Effector memory CD8-positive, alpha-beta T cell (primary cell): ENCODE results near the gene PSMD6.

ENCODE experiments used
- ATAC-seq: fragments of 150-1000 bp; cut with Tn5 transposase; replicated peaks from 2 replicates; pipeline ENCODE4 v1.10.0; 2021; ENCODE audit warnings: mild to moderate bottlenecking, moderate library complexity
- DNase-seq, 3 experiments: peaks; one replicate each; pipeline ENCODE4 v3.0.0; 2021
- H3K27ac Mint-ChIP-seq, 2 donors: one replicate each; pipeline ENCODE4 v1.8.0; 2022; ENCODE audit warnings: mild to moderate bottlenecking in 2 of 2, mixed read lengths in 2 of 2, moderate library complexity in 2 of 2
- H3K27me3 Mint-ChIP-seq, 2 donors: one replicate each; pipeline ENCODE4 v1.8.0; 2022; ENCODE audit warnings: mixed read lengths in 2 of 2
- H3K36me3 Mint-ChIP-seq: one replicate; pipeline ENCODE4 v1.8.0; 2022; ENCODE audit warnings: mild to moderate bottlenecking, moderate library complexity, mixed read lengths; ENCODE audit not compliant: insufficient read depth
- H3K4me1 Mint-ChIP-seq, 2 donors: one replicate each; pipeline ENCODE4 v1.8.0; 2022; ENCODE audit warnings: low read depth in 2 of 2, mixed read lengths in 2 of 2
- H3K4me3 Mint-ChIP-seq, 2 donors: one replicate each; pipeline ENCODE4 v1.8.0; 2022; ENCODE audit warnings: mild to moderate bottlenecking in 2 of 2, mixed read lengths in 2 of 2, moderate library complexity in 2 of 2
- H3K9me3 Mint-ChIP-seq, 2 donors: one replicate each; pipeline ENCODE4 v1.8.0; 2022; ENCODE audit warnings: mixed read lengths in 2 of 2
- total RNA-seq, 9 experiments: gene quantifications; one replicate each; lab custom pipeline; 2026; lab: John Stamatoyannopoulos, UW

Gene PSMD6
- 64.4 to 231 (median 115) reads per million in 9 experiments for total RNA-seq

DNA sequence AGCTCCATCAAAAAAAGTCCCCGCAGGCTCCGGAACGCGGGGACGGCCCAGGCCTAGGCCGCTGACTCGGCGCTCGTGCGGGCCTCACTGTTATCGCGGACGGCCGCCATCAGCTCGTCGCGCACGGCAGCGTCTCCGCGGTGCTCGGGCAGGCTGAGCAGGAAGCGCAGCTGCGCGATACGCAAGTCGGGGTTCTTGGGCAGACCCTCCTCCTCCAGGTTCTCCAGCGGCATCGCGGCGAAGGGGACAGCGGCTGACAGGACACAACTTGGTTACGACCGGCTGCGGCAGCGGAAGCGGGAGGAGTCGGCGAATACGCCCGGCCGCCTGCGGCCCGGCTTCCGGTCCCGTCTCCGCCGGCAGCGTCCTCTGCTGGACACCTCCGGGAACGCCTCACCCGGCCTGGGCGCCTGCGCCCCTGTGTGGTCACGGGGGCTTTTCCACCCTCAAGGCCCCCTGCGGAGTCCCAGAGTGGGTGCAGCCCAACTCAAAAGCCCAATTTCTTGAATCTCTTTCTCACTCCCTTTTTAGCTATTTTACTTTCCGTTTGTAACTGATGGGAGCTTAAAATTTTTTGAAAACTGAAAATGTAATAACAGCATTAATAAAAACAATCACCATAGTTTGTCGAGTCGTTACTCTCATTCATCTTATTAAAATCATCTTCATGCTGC lies at the start of gene PSMD6:
Gene PSMD6 (minus strand): TSS at position 308 of the 674 bp plus-strand sequence. CDS start 75 bp downstream, at position 233.
- Mint-ChIP-seq H3K4me1 (peaks cover 24 to 28% of the 10 kb centered on the region in 2 donors), H3K27ac (peak within 1 kb of the TSS; percentile 94 to 96), H3K36me3 (peaks cover 49% of the 10 kb centered on the region), H3K9me3 (no peaks in the 10 kb centered on the region), H3K27me3 (peaks cover 14 to 16% of the 10 kb centered on the region in 2 donors), H3K4me3 (peak within 1 kb of the TSS; percentile 88 to 94)
- peak; percentile 94 to 98 (median 97) for DNase-seq
- ATAC-seq = peak; percentile 92

DNA sequence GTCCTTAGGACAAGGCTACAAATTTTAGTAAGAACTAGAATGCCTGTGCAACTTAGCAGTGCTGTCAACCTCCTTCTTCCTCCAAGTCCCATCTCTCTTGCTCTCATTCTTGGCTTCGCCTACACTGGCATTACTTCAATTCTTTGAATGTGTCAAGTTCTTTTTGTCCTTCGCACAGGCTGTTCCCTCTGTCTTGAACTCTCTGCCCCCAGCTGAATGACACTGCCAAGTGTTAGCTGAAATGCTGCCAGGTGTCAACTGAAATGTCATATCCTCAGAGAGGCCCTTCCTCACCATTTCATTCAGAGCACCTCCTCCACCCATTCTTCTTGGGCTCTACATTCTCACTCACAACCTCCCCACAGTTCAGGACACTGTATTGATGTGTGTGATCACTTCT lies 48.8 kb upstream of the PSMD6 start:
- Mint-ChIP-seq H3K36me3 (no peaks in the 10 kb centered on the region), H3K27me3 (peaks cover 58 to 64% of the 10 kb centered on the region in 2 donors), H3K4me1 (no peaks in the 10 kb centered on the region), H3K4me3 (no peak overlapping the region), H3K27ac (no peak overlapping the region), H3K9me3 (no peaks in the 10 kb centered on the region)
- no peak for DNase-seq
- ATAC-seq = no peak

DNA sequence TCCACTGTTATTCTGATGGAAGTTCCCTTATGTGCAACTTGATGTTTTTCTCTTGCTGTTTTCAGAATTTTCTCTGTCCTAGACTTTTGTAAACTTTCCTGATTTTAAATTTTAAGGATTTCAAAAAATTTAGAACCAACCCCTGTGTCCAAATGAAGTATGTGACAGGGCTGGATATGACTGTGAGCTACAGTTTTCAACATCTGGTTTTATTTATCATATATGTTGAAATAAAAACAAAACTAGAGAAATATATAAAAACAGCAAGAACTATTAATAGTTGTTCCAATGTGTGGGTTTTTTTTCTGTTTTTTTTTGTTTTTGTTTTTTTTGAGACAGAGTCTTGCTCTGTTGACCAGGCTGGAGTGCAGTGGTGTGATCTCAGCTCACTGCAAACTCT lies 47.4 kb upstream of the PSMD6 start:
- Mint-ChIP-seq H3K9me3 (no peaks in the 10 kb centered on the region), H3K4me3 (no peak overlapping the region), H3K4me1 (no peaks in the 10 kb centered on the region), H3K27me3 (peaks cover 58 to 63% of the 10 kb centered on the region in 2 donors), H3K36me3 (no peaks in the 10 kb centered on the region), H3K27ac (no peak overlapping the region)
- ATAC-seq (no peak), DNase-seq (no peak)

DNA sequence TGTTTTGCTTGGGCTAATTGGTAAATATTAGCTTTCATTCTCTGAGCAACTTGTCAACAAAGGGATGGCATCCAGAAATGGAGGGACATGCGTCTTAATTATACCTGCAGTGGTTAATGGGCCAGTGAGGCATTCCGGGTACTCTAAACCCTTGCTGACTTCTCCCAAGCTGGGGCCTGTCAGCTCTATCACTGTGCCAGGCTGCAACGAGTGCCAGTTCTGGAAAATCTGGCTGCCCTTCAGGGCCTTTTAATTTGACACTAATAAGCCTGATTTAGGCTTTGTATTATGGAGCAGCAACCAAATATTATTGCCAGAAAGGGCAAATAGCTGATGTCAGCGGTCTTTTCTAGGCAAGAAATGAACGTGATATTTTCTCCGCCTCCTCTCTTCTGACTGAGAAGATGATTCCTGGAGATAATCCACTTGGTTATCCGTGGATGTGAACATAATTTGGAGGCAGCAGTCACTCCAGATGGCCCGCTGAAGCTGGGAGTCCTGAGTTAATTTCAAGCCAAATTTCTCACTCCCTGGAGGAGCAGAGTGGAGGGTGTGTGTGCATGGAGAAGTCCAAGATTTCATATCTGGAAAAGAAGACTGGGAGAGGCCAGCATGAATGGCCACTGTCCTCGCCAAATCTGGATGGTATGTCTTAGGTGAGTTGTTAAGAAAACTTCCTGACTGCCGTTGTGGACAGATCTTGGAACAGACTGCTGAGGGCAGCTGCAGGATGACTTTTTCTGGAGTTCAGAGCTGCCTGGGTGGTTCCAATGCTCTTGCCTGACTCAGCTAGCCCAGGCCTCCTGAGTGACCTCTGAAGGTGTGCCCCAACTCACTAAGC lies 44.4 kb upstream of the PSMD6 start:
- no peak overlapping the region for H3K4me3 Mint-ChIP-seq
- no peak for ATAC-seq
- H3K27me3 Mint-ChIP-seq = peaks cover 41 to 67% of the 10 kb centered on the region in 2 donors

DNA sequence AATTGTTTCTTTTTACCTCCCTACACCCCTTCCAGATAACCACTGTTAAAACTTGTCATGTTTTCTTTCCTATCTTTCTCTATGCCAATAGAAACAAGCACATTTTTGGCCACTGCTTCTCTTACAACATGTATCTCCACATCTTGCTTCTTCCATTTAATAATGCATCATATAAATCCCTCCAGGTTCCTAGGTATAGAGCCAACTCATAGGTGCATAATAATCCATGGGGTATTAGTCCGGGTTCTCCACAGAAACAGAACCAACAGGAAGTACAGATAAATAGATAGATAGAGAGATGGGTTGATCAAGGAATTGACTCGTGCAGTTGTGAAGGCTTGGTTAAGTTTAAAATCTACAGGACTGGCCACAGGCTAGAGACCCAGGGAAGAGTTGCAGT lies 41.5 kb upstream of the PSMD6 start:
- H3K4me1 Mint-ChIP-seq = no peaks in the 10 kb centered on the region

More for the DNA sequence above, 44.4 kb upstream of the PSMD6 start:
- Mint-ChIP-seq H3K4me1 (no peaks in the 10 kb centered on the region), H3K27ac (no peak overlapping the region), H3K36me3 (no peaks in the 10 kb centered on the region), H3K9me3 (no peaks in the 10 kb centered on the region)
- no peak for DNase-seq

DNA sequence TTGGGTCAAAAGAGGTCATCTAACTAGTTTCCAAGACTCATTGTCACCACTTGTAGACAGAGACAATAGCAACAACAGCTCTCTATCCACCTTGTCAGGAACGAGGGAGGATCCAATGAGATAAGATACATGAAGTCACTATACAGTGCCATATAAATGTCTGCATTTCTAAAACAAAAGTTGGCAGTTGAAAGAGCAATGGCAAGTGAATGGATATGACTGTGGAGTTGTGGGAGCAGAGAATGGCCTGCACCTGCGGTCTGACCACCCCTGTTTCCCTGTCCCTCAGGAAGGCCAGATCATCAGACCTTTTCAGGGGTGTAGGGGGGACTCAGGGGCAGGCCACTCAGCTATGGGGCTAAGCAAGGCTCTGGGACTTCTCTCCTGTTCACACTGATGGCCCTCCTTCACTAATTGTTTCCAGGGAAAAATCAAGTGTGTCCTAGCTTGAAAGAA lies 40.7 kb upstream of the PSMD6 start:
- no peak overlapping the region for H3K27ac Mint-ChIP-seq
- ATAC-seq = no peak

More for the DNA sequence above, 41.5 kb upstream of the PSMD6 start:
- ATAC-seq (no peak), DNase-seq (no peak)
- Mint-ChIP-seq H3K36me3 (no peaks in the 10 kb centered on the region), H3K9me3 (no peaks in the 10 kb centered on the region), H3K4me3 (no peak overlapping the region), H3K27me3 (peaks cover 21 to 54% of the 10 kb centered on the region in 2 donors), H3K27ac (no peak overlapping the region)

DNA sequence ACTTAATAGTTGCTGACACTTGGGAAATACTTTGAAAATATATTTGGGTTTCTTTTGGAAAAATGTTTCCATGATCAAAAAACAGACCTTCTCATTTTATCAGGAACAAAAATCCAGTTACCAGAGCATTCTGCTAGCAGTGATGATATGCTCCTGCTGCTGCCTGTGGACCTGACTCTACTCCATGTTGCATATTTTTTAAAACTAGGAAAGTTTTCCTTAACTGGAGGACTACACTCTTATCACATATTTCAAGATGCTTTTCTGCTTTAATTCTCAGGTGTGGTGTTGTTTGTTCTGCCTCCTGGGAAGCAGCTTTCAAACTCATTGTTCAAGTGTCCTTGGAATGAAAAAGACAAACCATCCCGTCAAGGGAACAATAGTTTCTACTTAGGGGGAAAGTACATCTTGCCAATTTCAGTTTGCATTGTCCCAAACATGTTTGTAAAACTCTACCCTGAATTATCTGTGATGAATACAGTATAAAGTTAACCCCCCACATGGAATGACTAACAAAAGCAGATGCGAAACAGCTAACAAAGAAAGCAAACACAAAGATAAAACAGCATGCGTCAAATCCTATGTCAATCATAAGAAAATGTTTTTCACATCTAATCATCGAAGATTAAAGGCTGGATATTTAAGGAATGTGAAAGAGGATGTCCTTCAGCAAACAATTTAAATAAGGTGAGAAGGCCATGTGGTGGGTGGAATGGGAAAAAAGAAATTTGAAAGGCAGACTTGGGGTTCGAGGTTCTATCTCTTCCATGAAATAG lies 40.1 kb upstream of the PSMD6 start:
- Mint-ChIP-seq H3K4me1 (no peaks in the 10 kb centered on the region), H3K27me3 (peaks cover 19 to 62% of the 10 kb centered on the region in 2 donors)

More for the DNA sequence above, 40.7 kb upstream of the PSMD6 start:
- H3K9me3 Mint-ChIP-seq = no peaks in the 10 kb centered on the region
- H3K4me1 Mint-ChIP-seq = no peaks in the 10 kb centered on the region
- H3K36me3 Mint-ChIP-seq = no peaks in the 10 kb centered on the region
- peaks cover 22 to 57% of the 10 kb centered on the region in 2 donors for H3K27me3 Mint-ChIP-seq
- DNase-seq = no peak
- H3K4me3 Mint-ChIP-seq = no peak overlapping the region

DNA sequence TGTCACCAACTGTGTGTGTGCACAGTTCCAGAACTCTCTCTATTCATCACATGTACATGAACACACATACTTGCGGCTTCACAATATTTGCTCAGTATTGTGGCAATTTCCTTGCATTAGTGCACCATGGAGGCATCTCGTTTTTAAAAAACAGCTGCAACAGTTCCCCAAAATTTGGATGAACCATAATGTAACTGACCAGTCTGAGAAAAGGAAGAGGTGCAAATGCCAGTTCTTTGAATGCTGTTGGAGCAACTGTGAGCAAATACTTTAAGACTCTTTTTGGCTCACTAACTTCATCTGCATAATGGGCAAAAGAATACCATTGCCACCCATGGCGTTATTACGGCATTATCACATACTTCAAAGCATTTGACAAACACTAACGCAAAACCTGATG lies 38.3 kb upstream of the PSMD6 start:
- no peaks in the 10 kb centered on the region for H3K36me3 Mint-ChIP-seq
- H3K4me3 Mint-ChIP-seq = no peak overlapping the region
- H3K27me3 Mint-ChIP-seq = peaks cover 29 to 72% of the 10 kb centered on the region in 2 donors
- ATAC-seq = no peak
- H3K27ac Mint-ChIP-seq = no peak overlapping the region
- no peaks in the 10 kb centered on the region for H3K9me3 Mint-ChIP-seq
- no peak for DNase-seq
- no peaks in the 10 kb centered on the region for H3K4me1 Mint-ChIP-seq

More for the DNA sequence above, 40.1 kb upstream of the PSMD6 start:
- no peak for DNase-seq
- H3K36me3 Mint-ChIP-seq = no peaks in the 10 kb centered on the region
- no peak overlapping the region for H3K4me3 Mint-ChIP-seq
- no peak for ATAC-seq
- H3K27ac Mint-ChIP-seq = no peak overlapping the region
- H3K9me3 Mint-ChIP-seq = no peaks in the 10 kb centered on the region

DNA sequence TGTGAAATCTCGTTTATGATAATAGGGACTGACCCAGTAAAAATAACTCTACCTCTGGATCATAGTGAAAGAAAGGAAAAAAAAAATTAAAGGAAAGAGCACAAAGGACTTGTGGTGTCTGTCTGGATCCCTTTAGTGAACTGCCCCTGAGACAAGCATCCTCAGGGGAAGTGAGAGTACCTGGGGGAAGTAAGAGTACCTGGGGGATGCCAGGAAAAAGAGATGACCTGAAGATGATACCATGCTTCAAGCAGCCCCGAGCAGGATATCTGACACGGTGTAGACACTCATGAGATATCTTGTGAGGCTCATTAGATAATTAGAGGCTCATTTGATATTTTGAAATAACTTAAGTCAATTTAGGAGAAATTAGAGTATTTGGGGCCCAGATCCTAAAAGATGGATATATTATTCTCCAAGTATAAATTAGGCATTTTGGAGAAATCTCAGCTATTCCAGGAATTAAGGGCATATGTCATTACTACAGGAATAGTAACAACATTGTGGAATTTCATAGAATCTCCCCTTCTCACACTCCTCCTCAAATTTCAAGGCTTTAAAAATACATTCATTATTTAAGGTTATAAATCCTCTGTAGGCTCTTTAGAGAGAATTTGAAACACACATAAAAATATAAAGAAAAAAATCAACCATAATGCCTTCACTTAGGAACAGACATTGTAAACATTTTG lies 36.3 kb upstream of the PSMD6 start:
- Mint-ChIP-seq H3K9me3 (no peaks in the 10 kb centered on the region), H3K27me3 (peaks cover 47 to 79% of the 10 kb centered on the region in 2 donors), H3K4me3 (no peak overlapping the region), H3K4me1 (no peaks in the 10 kb centered on the region), H3K27ac (no peak overlapping the region), H3K36me3 (no peaks in the 10 kb centered on the region)
- DNase-seq (no peak), ATAC-seq (no peak)

DNA sequence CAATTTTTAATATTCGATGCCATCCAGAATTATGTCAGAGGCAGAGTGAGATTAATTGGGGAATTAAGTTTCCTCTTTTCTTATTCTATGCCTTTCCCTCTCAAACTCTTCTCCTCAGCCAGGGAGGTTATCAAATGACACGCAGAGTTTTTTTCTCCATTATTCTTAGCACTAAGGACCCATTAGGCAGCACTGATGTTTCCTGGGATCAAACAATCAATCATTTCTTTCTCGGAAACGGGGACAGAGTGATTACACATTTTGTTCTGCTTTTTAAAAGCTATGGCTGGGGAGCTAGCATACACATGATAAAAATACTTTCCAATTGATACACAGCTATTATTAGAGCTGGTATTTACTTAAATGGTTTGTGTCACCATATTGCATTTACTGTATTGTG lies 35.3 kb upstream of the PSMD6 start:
- H3K4me1 Mint-ChIP-seq = no peaks in the 10 kb centered on the region
- H3K27me3 Mint-ChIP-seq = peaks cover 47 to 77% of the 10 kb centered on the region in 2 donors
- H3K9me3 Mint-ChIP-seq = no peaks in the 10 kb centered on the region
- H3K27ac Mint-ChIP-seq = no peak overlapping the region
- DNase-seq = no peak
- no peak for ATAC-seq
- no peak overlapping the region for H3K4me3 Mint-ChIP-seq
- H3K36me3 Mint-ChIP-seq = no peaks in the 10 kb centered on the region

DNA sequence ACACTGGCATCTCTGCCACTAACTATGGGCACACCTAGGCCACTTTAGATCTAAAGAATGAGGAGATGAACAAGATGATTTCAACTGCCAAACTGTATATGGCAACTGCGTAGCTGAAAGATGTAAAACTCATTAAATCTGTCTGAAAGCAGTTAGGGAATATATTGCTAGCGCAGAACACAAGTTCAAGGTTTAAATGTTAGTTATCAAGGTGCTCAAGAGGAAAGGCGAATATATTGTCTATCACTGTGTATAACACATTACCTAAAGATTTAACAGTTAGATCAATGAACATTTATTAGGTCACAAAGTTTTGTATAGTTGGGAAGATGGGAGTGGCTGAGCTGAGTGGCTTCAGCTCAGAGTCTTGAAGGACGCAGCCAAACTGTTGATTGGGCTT lies 33.9 kb upstream of the PSMD6 start:
- H3K9me3 Mint-ChIP-seq = no peaks in the 10 kb centered on the region
- no peak for DNase-seq
- ATAC-seq = no peak
- H3K36me3 Mint-ChIP-seq = no peaks in the 10 kb centered on the region
- H3K4me3 Mint-ChIP-seq = no peak overlapping the region
- H3K4me1 Mint-ChIP-seq = no peaks in the 10 kb centered on the region
- peaks cover 42 to 65% of the 10 kb centered on the region in 2 donors for H3K27me3 Mint-ChIP-seq
- no peak overlapping the region for H3K27ac Mint-ChIP-seq

DNA sequence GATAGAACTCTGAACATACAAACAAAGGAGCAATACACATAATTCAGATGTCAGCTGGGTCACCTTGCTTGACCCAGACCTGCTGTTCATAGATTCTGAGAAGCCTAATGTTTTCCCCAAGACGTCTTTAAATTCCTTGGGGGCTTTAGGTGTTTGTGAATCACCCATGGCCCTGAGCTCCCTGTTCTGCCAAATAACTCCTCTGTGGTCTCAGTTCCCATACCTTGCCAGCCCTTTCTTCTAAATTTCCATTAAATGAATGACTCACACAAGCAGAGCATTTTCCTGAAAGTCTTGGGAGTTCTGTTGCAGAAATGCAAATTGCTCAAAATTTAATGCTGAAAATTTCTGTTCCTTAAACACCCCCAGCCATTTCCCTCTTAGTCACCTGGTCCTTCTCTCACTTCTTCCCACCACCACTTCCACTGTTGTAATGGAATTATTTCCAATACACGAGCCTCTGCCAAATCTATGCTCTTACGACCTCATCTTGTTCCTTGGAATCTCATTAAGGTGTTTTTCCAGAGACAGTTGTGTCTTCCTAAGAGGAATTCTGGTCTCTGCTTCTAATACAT lies 33.4 kb upstream of the PSMD6 start:
- ATAC-seq (no peak), DNase-seq (no peak)
- no peaks in the 10 kb centered on the region for H3K9me3 Mint-ChIP-seq
- H3K27ac Mint-ChIP-seq = no peak overlapping the region
- no peak overlapping the region for H3K4me3 Mint-ChIP-seq
- peaks cover 42 to 63% of the 10 kb centered on the region in 2 donors for H3K27me3 Mint-ChIP-seq
- no peaks in the 10 kb centered on the region for H3K4me1 Mint-ChIP-seq
- no peaks in the 10 kb centered on the region for H3K36me3 Mint-ChIP-seq
